GM12875 (cell line): ENCODE data around the gene LY6G6C.

ENCODE experiments used
- H3K4me3 ChIP-seq: one replicate; pipeline ENCODE4 v1.5.1; 2011; ENCODE audit warnings: low read depth, low read length, control low read depth
- CTCF ChIP-seq: IDR thresholded peaks from 2 replicates; pipeline ENCODE4 v1.5.1; 2011; ENCODE audit warnings: low read depth, mild to moderate bottlenecking, control low read depth, inconsistent platforms, low read length, moderate library complexity, borderline replicate concordance; ENCODE audit not compliant: insufficient read depth

Gene LY6G6C

GRCh38 chr6:31729515-31729978, 8.0 kb upstream of the LY6G6C start:
- no peak for TF ChIP-seq CTCF
- peak overlapping the region; percentile 51 for H3K4me3 ChIP-seq

GRCh38 chr6:31728767-31729514, 7.4 kb upstream of the LY6G6C start, which contains the start of gene DDAH2:
Gene DDAH2 (minus strand): TSS chr6:31729299. CDS start chr6:31729161, 138 bp downstream.
- TF ChIP-seq CTCF = peak; percentile 78

GRCh38 chr6:31727717-31728671, 6.4 kb upstream of the LY6G6C start:
- no peak for TF ChIP-seq CTCF
- no peak overlapping the region for H3K4me3 ChIP-seq

More at GRCh38 chr6:31728767-31729514, 7.4 kb upstream of the LY6G6C start, which contains the start of gene DDAH2:
- H3K4me3 ChIP-seq = peak within 1 kb of the TSS; percentile 51

GRCh38 chr6:31727034-31727716, 5.6 kb upstream of the LY6G6C start:
- H3K4me3 ChIP-seq = no peak overlapping the region
- no peak for TF ChIP-seq CTCF

- no peak overlapping the region for H3K4me3 ChIP-seq
- no peak for TF ChIP-seq CTCF
Observed at GRCh38 chr6:31725502-31726350, 4.2 kb upstream of the LY6G6C start.
